H4 (cell line): ENCODE data around the gene SCAF1. TPM values are rescaled to one million over a fixed set of nuclear protein-coding genes. Genes with fewer than 3 reads are reported as not detected.

Experiments
- DNase-seq: peaks from one replicate; pipeline ENCODE4 v3.0.0-alpha.2; 2015; ENCODE audit warnings: low spot score
- total RNA-seq: library from RNA; depleted of rRNA; stranded (reverse); fragments of >200 nt; shearing (Covaris generic); gene quantifications from 2 replicates; pipeline ENCODE4 v1.2.3, GENCODE V29; 2014; rRNA removed

SCAF1 gene
- total RNA-seq: 13.9 and 17.5 TPM in 2 replicates

- DNase-seq: peak; percentile 99
These were observed at the start of gene SCAF1 for GRCh38 chr19:49641688-49642491. Gene SCAF1 (plus strand): TSS chr19:49642209. CDS start chr19:49645027, 2,818 bp downstream.

GRCh38 chr19:49592486-49593232 lies 49.4 kb upstream of the SCAF1 start:
- DNase-seq: no peak

- DNase-seq: peak; percentile 58
These were observed 48.5 kb upstream of the SCAF1 start for GRCh38 chr19:49593233-49594113.

- DNase-seq: no peak
These were observed 47.6 kb upstream of the SCAF1 start for GRCh38 chr19:49594157-49594992.

GRCh38 chr19:49594993-49595818 lies 46.8 kb upstream of the SCAF1 start:
- no peak for DNase-seq

GRCh38 chr19:49595819-49596404 lies 46.1 kb upstream of the SCAF1 start:
- DNase-seq: no peak

- DNase-seq: no peak
These were observed 45.6 kb upstream of the SCAF1 start for GRCh38 chr19:49596407-49596806.

- DNase-seq: no peak
These were observed 44.9 kb upstream of the SCAF1 start for GRCh38 chr19:49596954-49597702.

GRCh38 chr19:49597703-49597974 lies 44.4 kb upstream of the SCAF1 start:
- no peak for DNase-seq

- DNase-seq: no peak
These were observed 42.4 kb upstream of the SCAF1 start for GRCh38 chr19:49599378-49600295.

- no peak for DNase-seq
These were observed 40.4 kb upstream of the SCAF1 start for GRCh38 chr19:49601482-49602038.

- no peak for DNase-seq
These were observed 39.2 kb upstream of the SCAF1 start for GRCh38 chr19:49602806-49603205.

GRCh38 chr19:49605605-49606004 lies 36.4 kb upstream of the SCAF1 start:
- no peak for DNase-seq

GRCh38 chr19:49609499-49610092 lies 32.4 kb upstream of the SCAF1 start:
- no peak for DNase-seq

- no peak for DNase-seq
These were observed 28.6 kb upstream of the SCAF1 start for GRCh38 chr19:49613374-49613773.

GRCh38 chr19:49614096-49614833 lies 27.7 kb upstream of the SCAF1 start:
- DNase-seq: peak; percentile 73

GRCh38 chr19:49615861-49616260 lies 26.1 kb upstream of the SCAF1 start:
- no peak for DNase-seq
